Body of pancreas (tissue), 4 donors: Measurements from ENCODE around the gene FHIP2A. TPM values are rescaled to one million over a fixed set of nuclear protein-coding genes. Genes with fewer than 3 reads are reported as not detected.
"Not testable (repeated sequence)": the region's sequence is repeated elsewhere in the genome, so short reads cannot be mapped to it uniquely, and the experiment has no call there.

ENCODE experiments used
- ATAC-seq: fragments of 150-250 bp; one replicate; pipeline ENCODE4 v1.9.1; 2016
- DNase-seq, 4 donors: peaks; one replicate each; pipeline ENCODE4 v3.0.0-alpha.2; 2019
- H3K27ac ChIP-seq, 4 donors: fragments of 200-600 bp; sonication (generic); 1 replicate in 3 of 4; 2 replicates in 1 of 4; pipeline versions ENCODE4 v1.5.1 to v1.6.1; 2016 to 2019; ENCODE audit warnings: mild to moderate bottlenecking in 1 of 4, mixed read lengths in 1 of 4, moderate library complexity in 1 of 4
- H3K27me3 ChIP-seq, 2 donors: fragments of 200-600 bp; sonication (generic); one replicate each; pipeline ENCODE4 v1.6.0; 2016; ENCODE audit warnings: mild to moderate bottlenecking in 1 of 2
- H3K36me3 ChIP-seq, 2 donors: fragments of 200-600 bp; sonication (generic); replicated peaks in 1 of 2; 2 replicates each; pipeline ENCODE4 v1.5.1; 2016; ENCODE audit warnings: low read depth in 2 of 2; ENCODE audit not compliant: insufficient read depth in 1 of 2
- H3K4me1 ChIP-seq: fragments of 200-600 bp; sonication (generic); one replicate; pipeline ENCODE4 v1.6.0; 2016
- H3K4me3 ChIP-seq, 2 donors: fragments of 200-600 bp; sonication (generic); 1 replicate in 1 of 2; 2 replicates in 1 of 2; pipeline ENCODE4 v1.5.1; 2016 to 2019
- H3K9me3 ChIP-seq, 3 donors: fragments of 200-600 bp; sonication (generic); 1 replicate in 2 of 3; 2 replicates in 1 of 3; pipeline ENCODE4 v1.5.1; 2016
- POLR2A ChIP-seq, 3 donors: fragments of 450-650 bp; IDR thresholded peaks; one replicate each; pipeline ENCODE4 v1.6.1; 2016; ENCODE audit warnings: antibody characterized with exemption in 3 of 3, mild to moderate bottlenecking in 2 of 3
- WGBS, 2 donors: methylation state at CpG; one replicate each; pipeline ENCODE4 v1.1.5; 2017; 5-methylcytosine and 5-hydroxymethylcytosine counted together
- intact Hi-C: fragments of 100-400 bp; cut with DNase I; formaldehyde crosslinking; loops from one replicate; pipeline ENCODE4 v1.15.1; 2023
- total RNA-seq, 2 donors: library from RNA; depleted of rRNA; stranded (reverse); fragments of >200 nt; gene quantifications; one replicate each; pipeline ENCODE4 v1.1.0, GENCODE V29; 2016
- TF ChIP-seq, protein P1 (sequence below), 7 experiments: fragments of 450-650 bp in 4 of 7; fragments of 200-600 bp in 3 of 7; sonication (generic) in 3 of 7; IDR thresholded peaks; one replicate each; pipeline ENCODE4 v1.5.1; 2016 to 2019; ENCODE audit warnings: antibody characterized with exemption in 7 of 7

Gene FHIP2A
- total RNA-seq, 2 donors from 2014 or later = 14.8 to 19.8 TPM

DNA sequence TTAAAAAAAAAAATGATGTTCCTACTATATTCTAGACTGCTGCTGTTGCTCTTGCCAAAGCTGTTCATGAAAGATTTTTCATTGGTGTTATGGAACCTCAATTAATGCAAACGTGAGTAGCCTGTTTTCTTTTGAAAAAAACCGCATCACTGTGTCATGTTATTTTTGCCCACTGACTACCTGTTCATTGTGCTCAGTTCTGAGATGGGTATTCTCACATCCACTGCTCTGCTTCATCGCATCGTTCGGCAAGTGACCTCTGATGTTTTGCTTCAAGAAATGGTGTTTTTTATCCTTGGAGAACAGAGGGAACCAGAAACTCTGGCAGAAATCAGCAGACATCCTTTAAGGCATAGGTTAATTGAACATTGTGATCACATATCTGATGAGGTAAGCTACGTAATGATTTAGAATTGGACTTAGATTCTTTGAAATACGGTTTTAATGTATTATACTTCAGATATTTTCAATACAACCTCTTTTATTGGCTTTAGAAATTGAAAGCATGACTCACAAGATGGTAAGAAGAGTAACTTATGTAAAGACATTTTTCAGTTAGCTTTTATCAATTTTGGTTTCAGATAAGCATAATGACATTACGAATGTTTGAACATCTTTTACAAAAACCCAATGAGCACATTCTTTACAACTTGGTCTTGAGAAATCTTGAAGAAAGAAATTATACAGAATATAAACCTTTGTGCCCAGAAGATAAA, 24.6 kb downstream of the FHIP2A start:
- Histone ChIP-seq H3K4me3 (no peak overlapping the region), H3K27ac (no peak overlapping the region), H3K4me1 (no peaks in the 10 kb centered on the region), H3K36me3 (peaks cover 7 to 39% of the 10 kb centered on the region in 2 donors), H3K9me3 (no peaks in the 10 kb centered on the region), H3K27me3 (no peaks in the 10 kb centered on the region)
- WGBS, 2 donors = 82 to 93% methylated on average over 8 of the region's 8 CpGs
- DNase-seq (no peak), ATAC-seq (no peak)
- no peak for TF ChIP-seq POLR2A (IDR thresholded peaks at IDR 0.05)
- TF ChIP-seq, protein P1, sequence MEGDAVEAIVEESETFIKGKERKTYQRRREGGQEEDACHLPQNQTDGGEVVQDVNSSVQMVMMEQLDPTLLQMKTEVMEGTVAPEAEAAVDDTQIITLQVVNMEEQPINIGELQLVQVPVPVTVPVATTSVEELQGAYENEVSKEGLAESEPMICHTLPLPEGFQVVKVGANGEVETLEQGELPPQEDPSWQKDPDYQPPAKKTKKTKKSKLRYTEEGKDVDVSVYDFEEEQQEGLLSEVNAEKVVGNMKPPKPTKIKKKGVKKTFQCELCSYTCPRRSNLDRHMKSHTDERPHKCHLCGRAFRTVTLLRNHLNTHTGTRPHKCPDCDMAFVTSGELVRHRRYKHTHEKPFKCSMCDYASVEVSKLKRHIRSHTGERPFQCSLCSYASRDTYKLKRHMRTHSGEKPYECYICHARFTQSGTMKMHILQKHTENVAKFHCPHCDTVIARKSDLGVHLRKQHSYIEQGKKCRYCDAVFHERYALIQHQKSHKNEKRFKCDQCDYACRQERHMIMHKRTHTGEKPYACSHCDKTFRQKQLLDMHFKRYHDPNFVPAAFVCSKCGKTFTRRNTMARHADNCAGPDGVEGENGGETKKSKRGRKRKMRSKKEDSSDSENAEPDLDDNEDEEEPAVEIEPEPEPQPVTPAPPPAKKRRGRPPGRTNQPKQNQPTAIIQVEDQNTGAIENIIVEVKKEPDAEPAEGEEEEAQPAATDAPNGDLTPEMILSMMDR (IDR thresholded peaks at IDR 0.05) = no peak
- intact Hi-C loops = no loop called here

DNA sequence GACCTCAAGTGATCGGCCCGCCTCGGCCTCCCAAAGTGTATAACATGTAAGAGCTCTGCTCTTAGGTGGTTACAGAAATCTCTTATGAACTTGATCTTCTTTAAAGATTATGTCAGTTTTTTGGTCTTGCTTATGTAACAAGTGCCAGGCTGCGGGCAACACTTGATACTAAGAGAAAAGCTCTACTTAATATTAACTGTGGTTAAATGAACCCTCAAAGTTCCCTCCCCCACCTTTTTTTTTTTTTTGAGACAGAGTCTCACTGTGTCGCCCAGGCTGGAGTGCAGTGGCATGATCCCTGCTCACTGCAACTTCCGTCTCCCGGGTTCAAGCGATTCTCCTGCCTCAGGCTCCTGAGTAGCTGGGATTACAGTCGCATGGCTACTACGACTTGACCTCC, 25.9 kb downstream of the FHIP2A start:
- H3K27ac ChIP-seq, ATAC-seq, H3K4me1 ChIP-seq, H3K4me3 ChIP-seq, H3K27me3 ChIP-seq, intact Hi-C loops, DNase-seq, H3K9me3 ChIP-seq: not testable (repeated sequence)
- H3K36me3 ChIP-seq = peaks cover 7 to 41% of the 10 kb centered on the region in 2 donors
- 89 to 95% methylated on average over 10 of the region's 10 CpGs for WGBS, 2 donors

DNA sequence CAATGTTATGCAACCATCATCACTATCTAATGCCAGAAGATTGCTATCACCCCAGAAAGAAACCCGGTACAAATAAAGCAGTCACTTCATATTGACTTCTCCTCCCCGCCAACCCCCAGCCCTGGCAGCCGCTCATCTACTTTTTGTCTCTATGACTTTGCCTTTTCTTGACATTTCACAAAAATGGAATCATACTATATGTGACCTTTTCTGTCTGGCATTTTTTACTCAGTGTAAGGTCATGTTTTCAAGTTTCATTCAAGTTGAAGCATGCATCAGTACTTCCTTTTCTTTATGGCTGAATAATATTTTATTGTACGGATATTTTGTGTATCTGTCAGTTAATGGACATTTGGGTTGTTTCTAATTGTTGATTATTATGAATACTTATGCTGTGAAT, 28.1 kb downstream of the FHIP2A start:
- Histone ChIP-seq H3K4me3 (no peak overlapping the region), H3K4me1 (no peaks in the 10 kb centered on the region), H3K9me3 (no peaks in the 10 kb centered on the region), H3K27me3 (no peaks in the 10 kb centered on the region), H3K36me3 (peaks cover 7 to 40% of the 10 kb centered on the region in 2 donors), H3K27ac (no peak overlapping the region)
- 91 to 96% methylated on average over 4 of the region's 4 CpGs for WGBS, 2 donors
- ATAC-seq (no peak), DNase-seq (no peak)
- TF ChIP-seq POLR2A (IDR thresholded peaks at IDR 0.05) = no peak
- TF ChIP-seq, protein P1 (IDR thresholded peaks at IDR 0.05) = no peak
- intact Hi-C loops = no loop called here

DNA sequence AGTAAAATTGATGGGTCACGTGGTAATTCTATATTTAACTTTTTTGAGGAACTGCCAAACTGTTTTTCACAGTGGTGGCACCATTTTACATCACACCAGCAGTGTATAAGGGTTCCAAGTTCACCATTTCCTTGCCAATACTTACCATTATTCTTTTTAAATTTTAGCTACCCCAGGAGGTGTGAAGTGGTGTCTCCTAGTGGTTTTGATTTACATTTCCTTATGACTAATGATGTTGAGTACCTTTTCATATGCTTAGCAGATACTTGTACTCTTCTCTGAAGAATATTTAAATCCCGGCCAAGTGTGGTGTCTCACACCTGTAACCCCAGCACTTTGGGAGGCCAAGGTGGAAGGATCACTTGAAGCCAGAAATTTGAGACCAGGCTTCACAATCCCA, 28.5 kb downstream of the FHIP2A start:
- Histone ChIP-seq H3K36me3 (peaks cover 7 to 40% of the 10 kb centered on the region in 2 donors), H3K4me3 (no peak overlapping the region), H3K9me3 (no peaks in the 10 kb centered on the region), H3K27ac (no peak overlapping the region), H3K27me3 (no peaks in the 10 kb centered on the region), H3K4me1 (no peaks in the 10 kb centered on the region)
- intact Hi-C loops = no loop called here
- ATAC-seq (no peak), DNase-seq (no peak)
- WGBS, 2 donors = 68 to 96% methylated on average over 2 of the region's 2 CpGs
- TF ChIP-seq POLR2A (IDR thresholded peaks at IDR 0.05) = no peak
- TF ChIP-seq, protein P1 (IDR thresholded peaks at IDR 0.05) = no peak

DNA sequence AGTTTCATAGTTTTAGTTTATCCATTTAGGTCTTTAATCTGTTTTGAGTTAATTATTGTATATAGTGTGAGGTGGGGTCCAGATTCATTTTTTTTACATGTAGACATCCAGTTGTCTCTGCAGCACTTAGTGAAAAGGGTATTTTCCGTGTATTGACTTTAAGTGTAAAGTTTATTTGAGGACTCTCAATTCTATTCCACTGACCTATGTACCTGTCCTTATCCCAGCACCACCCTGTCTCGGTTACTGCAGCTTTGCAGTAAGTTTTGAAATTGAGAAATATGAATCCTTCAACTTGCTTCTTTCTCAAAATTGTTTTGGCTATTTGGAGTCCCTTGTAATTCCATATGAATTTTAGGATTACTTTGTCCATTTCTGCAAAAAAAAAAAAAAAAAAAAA, 29.8 kb downstream of the FHIP2A start:
- TF ChIP-seq POLR2A (IDR thresholded peaks at IDR 0.05) = no peak
- TF ChIP-seq, protein P1 (IDR thresholded peaks at IDR 0.05) = no peak

More for the DNA sequence above, 29.8 kb downstream of the FHIP2A start:
- H3K9me3 ChIP-seq = no peaks in the 10 kb centered on the region
- H3K4me3 ChIP-seq = no peak overlapping the region
- H3K4me1 ChIP-seq = no peaks in the 10 kb centered on the region
- H3K36me3 ChIP-seq = peaks cover under 1 to 37% of the 10 kb centered on the region in 2 donors
- intact Hi-C loops = no loop called here
- H3K27me3 ChIP-seq = no peaks in the 10 kb centered on the region
- WGBS, 2 donors = 96% methylated on average over 2 of the region's 2 CpGs
- DNase-seq = no peak
- no peak overlapping the region for H3K27ac ChIP-seq
- no peak for ATAC-seq
